Naive thymus-derived CD4-positive, alpha-beta T cell (primary cell): Measurements from ENCODE around the gene NTM. TPM values are rescaled to one million over a fixed set of nuclear protein-coding genes. Genes with fewer than 3 reads are reported as not detected.

Source experiments
- ATAC-seq: fragments of 150-1000 bp; cut with Tn5 transposase; 2 replicates; pipeline ENCODE4 v1.10.0; 2021; ENCODE audit warnings: mild to moderate bottlenecking, moderate library complexity
- CTCF ChIA-PET: fragments of 350-600 bp; sonication (Branson Sonifier 250); formaldehyde crosslinking; loops from one replicate; lab custom pipeline; 2021; ENCODE audit warnings: antibody characterized with exemption; lab: Charles Lee
- POLR2A ChIA-PET: fragments of 350-600 bp; sonication (Branson Sonifier 250); formaldehyde crosslinking; loops from one replicate; lab custom pipeline; 2021; ENCODE audit warnings: antibody characterized with exemption, inconsistent platforms; lab: Charles Lee
- DNase-seq, 9 donors: peaks; one replicate each; pipeline versions ENCODE4 v3.0.0 to v3.0.0-alpha.2; 2020 to 2022; ENCODE audit warnings: mixed read lengths in 1 of 9
- H3K27ac ChIP-seq: one replicate; pipeline ENCODE4 v1.7.0; 2013; ENCODE audit warnings: mild to moderate bottlenecking, low read depth, low read length, moderate library complexity
- H3K27me3 ChIP-seq, 2 donors: one replicate each; pipeline ENCODE4 v1.7.0; 2013; ENCODE audit warnings: low read length in 2 of 2, mild to moderate bottlenecking in 2 of 2, moderate library complexity in 2 of 2; ENCODE audit not compliant: control insufficient read depth in 2 of 2, insufficient read depth in 2 of 2
- H3K36me3 ChIP-seq, 3 experiments: 1 replicate in 2 of 3; 2 replicates in 1 of 3; pipeline ENCODE4 v1.7.0; 2013; ENCODE audit warnings: low read length in 3 of 3, mild to moderate bottlenecking in 3 of 3, moderate library complexity in 1 of 3; ENCODE audit not compliant: insufficient read depth in 3 of 3, control insufficient read depth in 2 of 3
- H3K4me1 ChIP-seq, 2 donors: one replicate each; pipeline ENCODE4 v1.7.0; 2013; ENCODE audit warnings: low read length in 2 of 2, mild to moderate bottlenecking in 2 of 2, moderate library complexity in 1 of 2; ENCODE audit not compliant: control insufficient read depth in 2 of 2, insufficient read depth in 2 of 2
- H3K4me3 ChIP-seq: 2 replicates; pipeline ENCODE4 v1.7.0; 2013; ENCODE audit warnings: mild to moderate bottlenecking, low read length
- H3K9me3 ChIP-seq, 3 experiments: 1 replicate in 2 of 3; 2 replicates in 1 of 3; pipeline ENCODE4 v1.7.0; 2013; ENCODE audit warnings: low read length in 3 of 3; ENCODE audit not compliant: control insufficient read depth in 2 of 3
- H3K27ac Mint-ChIP-seq, 9 donors: one replicate each; pipeline ENCODE4 v1.8.0; 2020 to 2022; ENCODE audit warnings: mixed read lengths in 9 of 9, mild to moderate bottlenecking in 8 of 9, moderate library complexity in 5 of 9, inconsistent platforms in 2 of 9
- H3K27me3 Mint-ChIP-seq, 5 donors: one replicate each; pipeline ENCODE4 v1.8.0; 2021 to 2022; ENCODE audit warnings: mixed read lengths in 5 of 5, mild to moderate bottlenecking in 1 of 5
- H3K36me3 Mint-ChIP-seq, 5 donors: one replicate each; pipeline ENCODE4 v1.8.0; 2020 to 2022; ENCODE audit warnings: mixed read lengths in 5 of 5, mild to moderate bottlenecking in 3 of 5, inconsistent platforms in 1 of 5
- H3K4me1 Mint-ChIP-seq, 7 donors: one replicate each; pipeline ENCODE4 v1.8.0; 2020 to 2022; ENCODE audit warnings: mixed read lengths in 7 of 7, mild to moderate bottlenecking in 3 of 7, inconsistent platforms in 1 of 7
- H3K4me3 Mint-ChIP-seq, 10 donors: one replicate each; pipeline ENCODE4 v1.8.0; 2020 to 2022; ENCODE audit warnings: mild to moderate bottlenecking in 10 of 10, mixed read lengths in 10 of 10, moderate library complexity in 6 of 10, inconsistent platforms in 2 of 10
- H3K9me3 Mint-ChIP-seq, 11 donors: one replicate each; pipeline ENCODE4 v1.8.0; 2020 to 2022; ENCODE audit warnings: mixed read lengths in 11 of 11, mild to moderate bottlenecking in 4 of 11, inconsistent platforms in 1 of 11, moderate library complexity in 1 of 11
- intact Hi-C, 2 donors: fragments of 100-400 bp; cut with micrococcal nuclease; formaldehyde crosslinking; loops; one replicate each; pipeline ENCODE4 v1.15.1; 2023
- polyA plus RNA-seq, 2 donors: library from polyadenylated mRNA; unstranded; fragments of 300-500 nt; fragmentation: Illumina TruSeq; gene quantifications; one replicate each; pipeline ENCODE4 v1.2.3, GENCODE V29; 2021
- total RNA-seq, 6 experiments: library from RNA in 5 of 6; stranded (reverse) in 5 of 6; gene quantifications; 1 replicate in 5 of 6; 2 replicates in 1 of 6; pipeline ENCODE4 v1.2.3 and lab custom pipeline; 2021 to 2026

NTM gene
- total and polyA plus RNA-seq, 7 experiments from 2014 or later: not detected

DNA sequence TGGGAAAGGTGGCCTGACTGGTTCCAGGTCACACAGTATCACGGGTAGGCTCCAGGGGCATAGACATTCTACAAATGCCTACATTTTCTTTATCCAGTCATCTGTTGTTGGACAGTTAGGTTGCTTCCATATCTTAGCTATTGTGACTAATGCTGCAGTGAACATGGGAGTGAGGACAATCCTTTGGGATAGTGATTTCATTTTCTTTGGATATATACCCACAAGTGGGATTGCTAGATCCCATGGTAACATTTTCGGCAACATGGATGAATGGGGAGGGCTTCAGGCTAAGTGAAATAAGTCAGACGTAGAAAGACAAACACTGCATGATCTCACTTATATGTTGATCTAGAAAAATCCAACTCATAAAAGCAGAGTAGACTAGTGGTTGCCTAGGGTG, 744.3 kb downstream of the NTM start:
- Histone ChIP-seq H3K4me3 (no peak overlapping the region), H3K9me3 (no peaks in the 10 kb centered on the region), H3K27me3 (no peaks in the 10 kb centered on the region), H3K36me3 (no peaks in the 10 kb centered on the region), H3K4me1 (no peaks in the 10 kb centered on the region), H3K27ac (no peak overlapping the region)
- Mint-ChIP-seq H3K36me3 (no peaks in the 10 kb centered on the region), H3K4me1 (no peaks in the 10 kb centered on the region), H3K4me3 (no peak overlapping the region), H3K27me3 (no peaks in the 10 kb centered on the region), H3K9me3 (peaks cover 0 to 9% (median 3%) of the 10 kb centered on the region in 11 donors), H3K27ac (no peak overlapping the region)
- intact Hi-C loops: no loop called here
- POLR2A ChIA-PET: no interaction called here
- DNase-seq: no peak
- CTCF ChIA-PET: no interaction called here
- ATAC-seq: no peak

DNA sequence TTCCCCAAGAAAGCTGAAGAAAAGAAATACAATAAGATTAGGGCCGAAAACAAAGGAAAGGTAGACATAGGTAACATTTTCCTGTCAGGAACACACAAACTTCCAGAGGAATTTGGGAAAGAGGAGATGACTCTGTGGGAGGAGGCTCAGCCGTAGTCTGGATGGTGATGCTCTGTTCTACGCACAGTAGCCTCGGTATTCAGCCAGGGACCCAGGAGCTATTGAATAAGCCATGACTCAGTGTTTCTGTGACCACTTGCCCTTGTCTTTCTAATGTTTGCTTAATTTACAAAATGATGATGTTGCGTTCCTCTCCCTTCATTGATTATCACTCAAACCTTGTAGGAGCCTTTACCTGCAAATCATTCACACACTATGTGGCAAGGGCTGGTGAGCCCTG, 745.0 kb downstream of the NTM start:
- ATAC-seq: no peak
- Histone ChIP-seq H3K27me3 (no peaks in the 10 kb centered on the region), H3K27ac (no peak overlapping the region), H3K4me3 (no peak overlapping the region), H3K9me3 (no peaks in the 10 kb centered on the region), H3K4me1 (no peaks in the 10 kb centered on the region), H3K36me3 (no peaks in the 10 kb centered on the region)
- Mint-ChIP-seq H3K36me3 (no peaks in the 10 kb centered on the region), H3K4me1 (no peaks in the 10 kb centered on the region), H3K27ac (no peak overlapping the region), H3K27me3 (no peaks in the 10 kb centered on the region), H3K9me3 (peaks cover 0 to 7% (median 0%) of the 10 kb centered on the region in 11 donors), H3K4me3 (no peak overlapping the region)
- no peak for DNase-seq
- ChIA-PET CTCF (no interaction called here), POLR2A (no interaction called here)
- intact Hi-C loops: no loop called here

DNA sequence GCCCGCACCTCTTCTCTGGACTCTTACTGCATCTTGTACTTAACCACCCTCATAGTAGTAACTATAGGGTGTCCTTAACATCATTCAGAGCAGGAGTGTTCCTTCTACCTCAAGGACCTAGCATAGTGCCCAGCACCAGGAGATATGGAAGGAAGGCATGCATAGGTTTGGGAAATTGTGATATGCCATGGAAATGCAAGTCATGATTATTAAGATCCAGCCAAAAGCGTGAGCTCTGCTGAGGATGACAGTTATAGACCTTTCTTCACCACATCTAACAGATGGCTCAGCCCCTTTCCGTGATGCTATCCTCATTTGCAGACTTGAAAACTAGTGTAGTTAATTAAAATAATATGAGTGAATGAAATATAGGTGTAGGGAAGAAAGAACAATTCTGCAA, 746.1 kb downstream of the NTM start:
- intact Hi-C loops: no loop called here
- ChIA-PET CTCF (no interaction called here), POLR2A (no interaction called here)
- Mint-ChIP-seq H3K27me3 (no peaks in the 10 kb centered on the region), H3K4me1 (no peaks in the 10 kb centered on the region), H3K27ac (no peak overlapping the region), H3K9me3 (peaks cover 0 to 7% (median 0%) of the 10 kb centered on the region in 11 donors), H3K36me3 (no peaks in the 10 kb centered on the region), H3K4me3 (no peak overlapping the region)
- DNase-seq (no peak), ATAC-seq (no peak)
- no peaks in the 10 kb centered on the region for H3K4me1 ChIP-seq
- no peaks in the 10 kb centered on the region for H3K27me3 ChIP-seq
- no peak overlapping the region for H3K27ac ChIP-seq
- H3K4me3 ChIP-seq: no peak overlapping the region
- H3K9me3 ChIP-seq: no peaks in the 10 kb centered on the region
- no peaks in the 10 kb centered on the region for H3K36me3 ChIP-seq

DNA sequence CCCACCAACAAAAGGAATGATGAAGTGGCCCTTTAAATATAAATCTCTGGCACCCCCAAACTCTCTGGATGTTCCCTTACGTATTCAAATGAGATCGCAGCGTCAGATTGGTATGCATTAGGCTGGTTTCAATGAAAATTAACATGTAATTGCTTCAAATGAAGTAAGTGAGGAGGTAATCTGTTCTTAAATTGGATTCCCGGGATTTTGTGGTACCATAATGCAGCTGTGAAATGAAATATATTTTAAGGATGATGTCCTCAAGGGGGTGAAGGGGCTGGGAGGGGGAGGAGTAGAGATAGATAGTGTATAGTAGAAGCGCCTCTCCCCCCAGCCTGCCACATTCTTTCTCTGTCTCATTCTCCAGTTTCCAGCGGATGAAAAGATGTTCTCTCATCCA, 748.2 kb downstream of the NTM start:
- Mint-ChIP-seq H3K4me1 (peaks cover 0 to 1% (median 0%) of the 10 kb centered on the region in 7 donors), H3K9me3 (peaks cover 0 to 8% (median 0%) of the 10 kb centered on the region in 11 donors), H3K27ac (no peak overlapping the region), H3K27me3 (peaks cover 0 to 5% (median 0%) of the 10 kb centered on the region in 5 donors), H3K4me3 (no peak overlapping the region), H3K36me3 (no peaks in the 10 kb centered on the region)
- ATAC-seq: no peak
- Histone ChIP-seq H3K27me3 (no peaks in the 10 kb centered on the region), H3K4me1 (no peaks in the 10 kb centered on the region), H3K36me3 (no peaks in the 10 kb centered on the region), H3K9me3 (no peaks in the 10 kb centered on the region), H3K27ac (no peak overlapping the region), H3K4me3 (no peak overlapping the region)
- intact Hi-C loops: no loop called here
- ChIA-PET POLR2A (no interaction called here), CTCF (no interaction called here)
- no peak for DNase-seq

DNA sequence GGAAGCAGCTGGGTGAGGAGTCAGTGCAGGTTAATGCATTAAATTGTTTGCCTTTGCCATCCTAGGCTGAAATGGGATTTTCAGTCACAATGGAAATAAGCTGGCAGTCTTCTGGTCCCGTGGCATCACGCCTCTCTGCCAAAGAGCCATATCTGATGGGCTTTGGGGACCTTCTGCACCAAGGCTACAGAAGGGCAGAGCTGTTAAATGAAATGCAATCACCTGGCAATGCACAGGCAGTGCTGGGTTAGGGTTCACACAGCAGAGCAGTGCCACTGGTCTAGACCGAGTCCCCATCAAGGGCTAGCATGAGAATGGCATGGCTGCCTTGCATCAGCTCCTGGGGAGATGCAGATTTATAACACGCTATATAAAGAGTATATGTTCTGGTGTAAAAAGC, 749.2 kb downstream of the NTM start:
- Histone ChIP-seq H3K27me3 (no peaks in the 10 kb centered on the region), H3K4me3 (no peak overlapping the region), H3K36me3 (no peaks in the 10 kb centered on the region), H3K27ac (no peak overlapping the region), H3K9me3 (no peaks in the 10 kb centered on the region), H3K4me1 (no peaks in the 10 kb centered on the region)
- DNase-seq: no peak
- Mint-ChIP-seq H3K27ac (no peak overlapping the region), H3K4me3 (no peak overlapping the region), H3K27me3 (peaks cover 0 to 5% (median 0%) of the 10 kb centered on the region in 5 donors), H3K36me3 (no peaks in the 10 kb centered on the region), H3K4me1 (peaks cover 0 to 1% (median 0%) of the 10 kb centered on the region in 7 donors), H3K9me3 (peaks cover 0 to 8% (median 0%) of the 10 kb centered on the region in 11 donors)
- intact Hi-C loops: no loop called here
- ChIA-PET POLR2A (no interaction called here), CTCF (no interaction called here)
- ATAC-seq: no peak

DNA sequence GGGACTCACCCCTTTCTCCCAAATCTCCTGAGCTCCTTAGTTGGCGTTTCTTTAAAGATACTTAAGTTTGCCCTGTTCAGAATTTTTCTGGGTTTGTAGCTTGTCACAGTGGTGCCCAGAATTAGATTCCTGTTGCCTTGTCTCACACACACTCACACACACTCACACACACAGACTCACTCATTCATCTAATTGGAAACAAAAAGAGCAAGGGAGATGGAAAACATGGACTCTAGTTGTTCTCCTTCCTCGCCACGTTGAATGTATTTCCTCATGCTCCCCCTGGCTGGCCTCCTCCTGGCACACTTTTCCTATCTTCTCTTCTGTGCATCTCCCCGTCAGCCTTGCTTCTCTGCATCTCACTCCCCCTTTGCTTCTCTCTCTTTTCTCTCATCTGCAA, 752.3 kb downstream of the NTM start:
- no peaks in the 10 kb centered on the region for H3K4me1 ChIP-seq
- no peak for DNase-seq
- peaks cover 0 to 1% (median 0%) of the 10 kb centered on the region in 7 donors for H3K4me1 Mint-ChIP-seq
- H3K27me3 Mint-ChIP-seq: peaks cover 0 to 5% (median 2%) of the 10 kb centered on the region in 5 donors
- no peaks in the 10 kb centered on the region for H3K36me3 Mint-ChIP-seq
- no peaks in the 10 kb centered on the region for H3K36me3 ChIP-seq
- H3K9me3 ChIP-seq: no peaks in the 10 kb centered on the region
- H3K9me3 Mint-ChIP-seq: peaks cover 0 to 3% (median 0%) of the 10 kb centered on the region in 11 donors
- H3K27ac Mint-ChIP-seq: no peak overlapping the region
- intact Hi-C loops: no loop called here
- H3K27me3 ChIP-seq: no peaks in the 10 kb centered on the region
- POLR2A ChIA-PET: no interaction called here
- H3K27ac ChIP-seq: no peak overlapping the region
- ATAC-seq: no peak
- no peak overlapping the region for H3K4me3 Mint-ChIP-seq
- H3K4me3 ChIP-seq: no peak overlapping the region
- CTCF ChIA-PET: no interaction called here

DNA sequence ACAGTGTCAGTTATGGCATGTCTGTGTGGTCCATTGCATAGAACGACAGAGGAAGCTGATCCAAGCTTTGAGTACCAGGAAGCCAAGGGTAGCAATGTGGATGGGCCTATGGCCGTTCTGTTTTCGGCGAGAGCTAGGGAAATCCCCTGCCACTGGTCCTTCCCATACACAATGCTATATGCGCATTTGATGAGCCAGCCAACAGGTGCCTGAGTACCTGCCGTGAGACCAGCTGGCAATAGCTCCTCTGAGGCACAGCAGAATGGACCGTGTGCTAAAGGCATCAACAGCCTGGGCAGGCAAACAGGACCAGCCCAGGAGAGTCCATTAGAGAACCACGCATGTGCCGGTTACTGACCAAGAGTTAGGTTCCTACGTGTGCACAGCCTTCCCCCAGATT, 753.0 kb downstream of the NTM start:
- Histone ChIP-seq H3K27ac (no peak overlapping the region), H3K4me1 (no peaks in the 10 kb centered on the region), H3K4me3 (no peak overlapping the region), H3K9me3 (no peaks in the 10 kb centered on the region), H3K36me3 (no peaks in the 10 kb centered on the region), H3K27me3 (no peaks in the 10 kb centered on the region)
- peaks cover 0 to 3% (median 0%) of the 10 kb centered on the region in 11 donors for H3K9me3 Mint-ChIP-seq
- intact Hi-C loops: no loop called here
- H3K27me3 Mint-ChIP-seq: peaks cover 0 to 8% (median 4%) of the 10 kb centered on the region in 5 donors
- ATAC-seq (no peak), DNase-seq (no peak)
- peaks cover 0 to 1% (median 0%) of the 10 kb centered on the region in 7 donors for H3K4me1 Mint-ChIP-seq
- no peak overlapping the region for H3K27ac Mint-ChIP-seq
- CTCF ChIA-PET: no interaction called here
- H3K4me3 Mint-ChIP-seq: no peak overlapping the region
- POLR2A ChIA-PET: no interaction called here
- H3K36me3 Mint-ChIP-seq: no peaks in the 10 kb centered on the region
